MM.1S (cell line): ENCODE measurements around the gene MAP3K7CL.

ENCODE experiments used
- EZH2 ChIP-seq: fragments of 300-600 bp; sonication (generic); optimal IDR thresholded peaks from 2 replicates; pipeline ENCODE3; 2017; ENCODE audit warnings: low read depth, mild to moderate bottlenecking, antibody characterized with exemption, low read length, mixed read lengths
- EZH2phosphoT487 ChIP-seq: fragments of 300-600 bp; sonication (generic); IDR thresholded peaks from 2 replicates; pipeline ENCODE4 v1.6.1; 2018; ENCODE audit warnings: antibody characterized with exemption, low read length
- TF ChIP-seq, protein P1 (sequence below): fragments of 300-600 bp; sonication (generic); IDR thresholded peaks from 2 replicates; pipeline ENCODE4 v1.5.1; 2016; ENCODE audit warnings: antibody characterized with exemption, low read length, mixed read lengths

DNA sequence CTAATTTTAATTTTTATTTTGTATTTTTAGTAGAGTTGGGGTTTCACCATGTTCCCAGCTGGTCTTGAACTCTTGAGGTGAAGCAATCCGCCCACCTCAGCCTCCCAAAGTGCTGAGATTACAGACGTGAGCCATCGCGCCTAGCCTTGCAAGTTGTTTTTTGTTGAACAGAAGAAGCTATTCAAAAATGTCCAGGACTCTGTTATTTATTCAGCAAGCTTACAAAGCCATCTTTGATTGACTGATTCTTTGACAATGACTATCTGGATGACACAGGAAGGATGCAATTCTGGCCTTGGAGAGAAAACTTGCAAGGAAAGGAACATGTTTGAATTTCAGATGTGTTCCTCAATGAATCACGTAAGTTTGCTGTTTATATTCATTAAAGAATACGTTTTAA, 63.5 kb downstream of the MAP3K7CL start:
- TF ChIP-seq, protein P1, sequence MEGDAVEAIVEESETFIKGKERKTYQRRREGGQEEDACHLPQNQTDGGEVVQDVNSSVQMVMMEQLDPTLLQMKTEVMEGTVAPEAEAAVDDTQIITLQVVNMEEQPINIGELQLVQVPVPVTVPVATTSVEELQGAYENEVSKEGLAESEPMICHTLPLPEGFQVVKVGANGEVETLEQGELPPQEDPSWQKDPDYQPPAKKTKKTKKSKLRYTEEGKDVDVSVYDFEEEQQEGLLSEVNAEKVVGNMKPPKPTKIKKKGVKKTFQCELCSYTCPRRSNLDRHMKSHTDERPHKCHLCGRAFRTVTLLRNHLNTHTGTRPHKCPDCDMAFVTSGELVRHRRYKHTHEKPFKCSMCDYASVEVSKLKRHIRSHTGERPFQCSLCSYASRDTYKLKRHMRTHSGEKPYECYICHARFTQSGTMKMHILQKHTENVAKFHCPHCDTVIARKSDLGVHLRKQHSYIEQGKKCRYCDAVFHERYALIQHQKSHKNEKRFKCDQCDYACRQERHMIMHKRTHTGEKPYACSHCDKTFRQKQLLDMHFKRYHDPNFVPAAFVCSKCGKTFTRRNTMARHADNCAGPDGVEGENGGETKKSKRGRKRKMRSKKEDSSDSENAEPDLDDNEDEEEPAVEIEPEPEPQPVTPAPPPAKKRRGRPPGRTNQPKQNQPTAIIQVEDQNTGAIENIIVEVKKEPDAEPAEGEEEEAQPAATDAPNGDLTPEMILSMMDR, result no peak
- no peak for TF ChIP-seq EZH2
- no peak for TF ChIP-seq EZH2phosphoT487
